IMR-90 (cell line): ENCODE data around the gene TIMM17B. TPM values are rescaled to one million over a fixed set of nuclear protein-coding genes. Genes with fewer than 3 reads are reported as not detected.

Source experiments
- ATAC-seq: fragments of 200-7000 bp; cut with Tn5 transposase; 2 replicates; pipeline ENCODE4 v1.9.1; 2020; ENCODE audit warnings: low read depth, mild to moderate bottlenecking, moderate library complexity
- BruUV-seq: library from RNA; stranded (reverse); fragments of 400-500 nt; replicated peaks from 2 replicates; lab custom pipeline; 2021; lab: Mats Ljungman, UMichigan
- CTCF ChIA-PET: fragments of 300-600 bp; formaldehyde crosslinking; extraction: SDS; loops from one replicate; lab custom pipeline; 2021; ENCODE audit warnings: antibody characterized with exemption; lab: Yijun Ruan, JAX
- POLR2A ChIA-PET: fragments of 300-600 bp; sonication (Branson Sonifier 250); formaldehyde crosslinking; loops from one replicate; lab custom pipeline; 2022; ENCODE audit warnings: antibody characterized with exemption; ENCODE audit not compliant: unreplicated experiment; lab: Charles Lee
- DNase-seq: peaks from one replicate; pipeline ENCODE4 v3.0.0; 2013
- H2AFZ ChIP-seq: replicated peaks from 2 replicates; pipeline ENCODE3; 2013; ENCODE audit warnings: low read length, mild to moderate bottlenecking; ENCODE audit not compliant: poor library complexity
- H2AK5ac ChIP-seq: 2 replicates; pipeline ENCODE4 v1.6.1; 2013; ENCODE audit warnings: low read depth, low read length, inconsistent platforms
- H2AK9ac ChIP-seq: replicated peaks from 2 replicates; pipeline ENCODE3; 2013; ENCODE audit warnings: mild to moderate bottlenecking, low read depth, low read length, moderate library complexity; ENCODE audit not compliant: poor library complexity
- H2BK120ac ChIP-seq: 2 replicates; pipeline ENCODE4 v1.6.1; 2013; ENCODE audit warnings: low read depth, low read length, inconsistent platforms
- H2BK15ac ChIP-seq: 3 replicates; pipeline ENCODE4 v1.6.1; 2013; ENCODE audit warnings: low read depth, low read length, inconsistent platforms
- H2BK20ac ChIP-seq: 2 replicates; pipeline ENCODE4 v1.6.1; 2013; ENCODE audit warnings: low read depth, mild to moderate bottlenecking, inconsistent platforms, low read length, moderate library complexity
- H2BK5ac ChIP-seq: 2 replicates; pipeline ENCODE4 v1.6.1; 2013; ENCODE audit warnings: mild to moderate bottlenecking, low read depth, low read length, inconsistent platforms; ENCODE audit not compliant: poor library complexity, severe bottlenecking
- H3K14ac ChIP-seq: replicated peaks from 2 replicates; pipeline ENCODE4 v1.6.1; 2013; ENCODE audit warnings: low read depth, low read length, inconsistent platforms
- H3K18ac ChIP-seq: 2 replicates; pipeline ENCODE4 v1.6.1; 2013; ENCODE audit warnings: low read depth, low read length, control low read depth
- H3K23ac ChIP-seq: 2 replicates; pipeline ENCODE4 v1.6.1; 2013; ENCODE audit warnings: low read depth, low read length, inconsistent platforms
- H3K27ac ChIP-seq: 2 replicates; pipeline ENCODE4 v1.5.1; 2013; ENCODE audit warnings: mild to moderate bottlenecking, control low read depth, low read length; ENCODE audit not compliant: insufficient read depth
- H3K27me3 ChIP-seq: 2 replicates; pipeline ENCODE4 v1.6.1; 2013; ENCODE audit warnings: low read length; ENCODE audit not compliant: control insufficient read depth, insufficient read depth
- H3K36me3 ChIP-seq: 2 replicates; pipeline ENCODE4 v1.6.1; 2013; ENCODE audit warnings: low read length, mixed read lengths; ENCODE audit not compliant: control insufficient read depth, insufficient read depth
- H3K4ac ChIP-seq: 2 replicates; pipeline ENCODE4 v1.6.1; 2013; ENCODE audit warnings: low read depth, low read length, inconsistent platforms
- H3K4me1 ChIP-seq: 2 replicates; pipeline ENCODE4 v1.6.1; 2013; ENCODE audit warnings: low read length, mixed read lengths; ENCODE audit not compliant: control insufficient read depth, insufficient read depth
- H3K4me2 ChIP-seq: 2 replicates; pipeline ENCODE4 v1.6.1; 2013; ENCODE audit warnings: low read depth, mild to moderate bottlenecking, control low read depth, low read length, moderate library complexity
- H3K4me3 ChIP-seq: 2 replicates; pipeline ENCODE4 v1.5.1; 2013; ENCODE audit warnings: low read depth, mild to moderate bottlenecking, control low read depth, low read length, moderate library complexity; ENCODE audit not compliant: insufficient read depth
- H3K56ac ChIP-seq: 2 replicates; pipeline ENCODE4 v1.6.1; 2013; ENCODE audit warnings: low read length, inconsistent platforms; ENCODE audit not compliant: insufficient read depth; ENCODE audit errors: extremely low read depth
- H3K79me1 ChIP-seq, 2 experiments: 2 replicates each; pipeline ENCODE4 v1.6.1; 2013; ENCODE audit warnings: low read length in 2 of 2, inconsistent platforms in 1 of 2, low read depth in 1 of 2
- H3K9ac ChIP-seq: 2 replicates; pipeline ENCODE4 v1.6.1; 2013; ENCODE audit warnings: low read depth, low read length, control low read depth
- H3K9me1 ChIP-seq: 2 replicates; pipeline ENCODE4 v1.6.1; 2013; ENCODE audit warnings: low read length, inconsistent platforms; ENCODE audit not compliant: insufficient read depth
- H3K9me3 ChIP-seq: 2 replicates; pipeline ENCODE4 v1.6.1; 2013; ENCODE audit warnings: low read length; ENCODE audit not compliant: control insufficient read depth, insufficient read depth
- H4K20me1 ChIP-seq: 2 replicates; pipeline ENCODE4 v1.6.1; 2013; ENCODE audit warnings: low read length, inconsistent platforms; ENCODE audit not compliant: insufficient read depth
- H4K5ac ChIP-seq: 2 replicates; pipeline ENCODE4 v1.6.1; 2013; ENCODE audit warnings: mild to moderate bottlenecking, low read depth, low read length, control low read depth
- H4K8ac ChIP-seq, 2 experiments: 2 replicates each; pipeline ENCODE4 v1.6.1; 2013; ENCODE audit warnings: low read depth in 2 of 2, low read length in 2 of 2, control low read depth in 1 of 2, inconsistent platforms in 1 of 2
- H4K91ac ChIP-seq: 2 replicates; pipeline ENCODE4 v1.6.1; 2013; ENCODE audit warnings: low read depth, low read length, inconsistent platforms; ENCODE audit not compliant: insufficient read depth
- BHLHE40 ChIP-seq: fragments of 150-350 bp; IDR thresholded peaks from 2 replicates; pipeline ENCODE4 v1.6.1; 2016; ENCODE audit warnings: mild to moderate bottlenecking, low read depth, low read length
- CEBPB ChIP-seq: IDR thresholded peaks from 2 replicates; pipeline ENCODE4 v1.6.1; 2012; ENCODE audit warnings: low read depth, low read length, improper control_type of control experiment
- CHD1 ChIP-seq: IDR thresholded peaks from 2 replicates; pipeline ENCODE4 v1.6.1; 2012; ENCODE audit warnings: low read depth, low read length, improper control_type of control experiment
- CTCF ChIP-seq: conservative IDR thresholded peaks from 2 replicates; pipeline ENCODE4 v1.5.1; 2012; ENCODE audit warnings: mild to moderate bottlenecking, low read depth, low read length, improper control_type of control experiment
- ELK1 ChIP-seq: fragments of 150-350 bp; IDR thresholded peaks from 2 replicates; pipeline ENCODE4 v1.6.1; 2016; ENCODE audit warnings: low read depth, mild to moderate bottlenecking, low read length, moderate library complexity, borderline replicate concordance
- MAZ ChIP-seq: IDR thresholded peaks from 2 replicates; pipeline ENCODE4 v1.6.1; 2012; ENCODE audit warnings: low read depth, mild to moderate bottlenecking, low read length, improper control_type of control experiment, moderate library complexity, borderline replicate concordance
- MXI1 ChIP-seq: IDR thresholded peaks from 2 replicates; pipeline ENCODE4 v1.6.1; 2012; ENCODE audit warnings: low read depth, mild to moderate bottlenecking, low read length, moderate library complexity, borderline replicate concordance
- NFE2L2 ChIP-seq: fragments of 150-350 bp; IDR thresholded peaks from 2 replicates; pipeline ENCODE4 v1.6.1; 2016; ENCODE audit warnings: low read depth, mild to moderate bottlenecking, low read length
- POLR2A ChIP-seq: IDR thresholded peaks from 2 replicates; pipeline ENCODE4 v1.6.1; 2012; ENCODE audit warnings: mild to moderate bottlenecking, low read depth, low read length
- RCOR1 ChIP-seq: IDR thresholded peaks from 2 replicates; pipeline ENCODE4 v1.6.1; 2012; ENCODE audit warnings: mild to moderate bottlenecking, low read length, improper control_type of control experiment; ENCODE audit not compliant: insufficient replicate concordance
- RFX5 ChIP-seq: IDR thresholded peaks from 2 replicates; pipeline ENCODE4 v1.8.0; 2012; ENCODE audit warnings: low read depth, mild to moderate bottlenecking, low read length, moderate library complexity
- SMC3 ChIP-seq: fragments of 150-350 bp; IDR thresholded peaks from 2 replicates; pipeline ENCODE4 v1.6.1; 2016; ENCODE audit warnings: low read depth, mild to moderate bottlenecking, antibody characterized with exemption, low read length, moderate library complexity
- WGBS, 2 experiments: methylation state at CpG; one replicate each; pipeline versions ENCODE4 v1.1.5 to v1.1.7; 2013; ENCODE audit warnings: missing lambda C conversion rate in 2 of 2; ENCODE audit not compliant: insufficient read length in 1 of 2; ENCODE audit errors: extremely low coverage in 2 of 2; 5-methylcytosine and 5-hydroxymethylcytosine counted together
- dilution Hi-C: fragments of 300-500 bp; cut with HindIII; formaldehyde crosslinking; loops from one replicate; pipeline ENCODE4 v1.14.3; 2018; ENCODE audit warnings: low sequenced_read_pairs; ENCODE audit not compliant: unreplicated experiment
- in situ Hi-C: fragments of 300-500 bp; cut with MboI; formaldehyde crosslinking; loops from 3 replicates; pipeline ENCODE4 v1.14.3; 2019; ENCODE audit warnings: low sequenced_read_pairs, inconsistent platforms, mixed read lengths
- intact Hi-C: fragments of 100-400 bp; cut with micrococcal nuclease; formaldehyde crosslinking; loops from 2 replicates; pipeline ENCODE4 v1.10.0; 2022
- polyA plus RNA-seq, 3 experiments: library from polyadenylated mRNA; depleted of rRNA; stranded (reverse); fragments of >200 nt; gene quantifications; 2 replicates each; pipeline ENCODE4 v1.2.3, GENCODE V29; 2012; ENCODE audit warnings: low replicate concordance in 1 of 3
- total RNA-seq: library from RNA; depleted of rRNA; stranded (reverse); fragments of >200 nt; gene quantifications from 2 replicates; pipeline ENCODE4 v1.2.3, GENCODE V29; 2012
- TF ChIP-seq, protein P1 (sequence below): fragments of 150-350 bp; IDR thresholded peaks from 2 replicates; pipeline ENCODE4 v1.6.1; 2017; ENCODE audit warnings: mild to moderate bottlenecking, antibody characterized with exemption, low read length, low read depth

TIMM17B gene
- total and polyA plus RNA-seq, 2 of the 4 experiments (the other 2 are of a cell fraction), result 28.7 to 73.6 TPM

- no peak for TF ChIP-seq CEBPB
These were observed 13.4 kb upstream of the TIMM17B start (continued) for GRCh38 chrX:48910926-48911411.

DNA sequence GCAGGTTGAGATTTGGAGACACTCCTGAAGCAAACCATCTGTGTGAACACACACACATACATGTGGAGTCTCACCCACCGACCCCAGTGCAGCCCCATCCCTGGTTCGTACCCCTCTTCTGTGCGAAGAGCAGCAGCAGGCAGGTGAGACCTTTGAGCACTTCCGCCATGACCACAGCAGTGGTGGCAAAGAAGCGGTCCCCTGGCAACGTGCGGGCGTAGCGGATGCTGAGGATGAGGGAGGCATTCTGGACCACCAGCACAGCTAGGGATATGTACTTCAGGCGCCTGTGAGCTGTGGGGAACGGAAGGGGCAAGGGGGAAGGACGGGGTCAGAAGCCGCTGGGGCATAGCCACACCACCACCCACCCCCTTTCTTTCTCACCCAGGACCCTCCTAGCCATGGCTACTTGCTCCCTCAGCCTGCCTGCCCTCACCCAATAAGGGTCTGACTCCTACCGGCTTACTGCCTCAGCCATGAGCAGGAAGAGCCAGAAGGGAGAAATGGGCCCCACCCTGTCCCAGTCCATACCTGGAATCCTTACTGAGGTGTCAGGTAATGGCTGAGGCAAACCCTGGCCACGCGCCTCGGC lies 12.2 kb upstream of the TIMM17B start:
- H3K4ac ChIP-seq, result no peak overlapping the region
- no peak overlapping the region for H3K27ac ChIP-seq
- no peaks in the 10 kb centered on the region; the same call in 1 of the 2 replicates for H3K9me3 ChIP-seq
- H2AK5ac ChIP-seq, result no peak overlapping the region; the same call in 1 of the 2 replicates
- H2AFZ ChIP-seq, result no peak overlapping the region
- BruUV-seq, result no TSS peak
- POLR2A ChIA-PET, result no interaction called here
- no CpG with 5 or more reads among the region's 17 CpGs for WGBS, 2 experiments
- no peak overlapping the region for H3K4me2 ChIP-seq
- H3K27me3 ChIP-seq, result no peaks in the 10 kb centered on the region
- H4K8ac ChIP-seq, result no peak overlapping the region
- H3K23ac ChIP-seq, result no peak overlapping the region
- H3K9me1 ChIP-seq, result peaks cover 3% of the 10 kb centered on the region; the same call in 1 of the 2 replicates
- H2BK120ac ChIP-seq, result no peak overlapping the region
- no peak overlapping the region for H3K4me3 ChIP-seq
- no peak overlapping the region for H2BK15ac ChIP-seq
- CTCF ChIA-PET, result no interaction called here
- no peak overlapping the region for H4K91ac ChIP-seq
- peaks cover 11% of the 10 kb centered on the region; the same call in 1 of the 2 replicates for H3K36me3 ChIP-seq
- H3K56ac ChIP-seq, result no peak overlapping the region
- ATAC-seq (no peak), DNase-seq (no peak)
- H4K5ac ChIP-seq, result no peak overlapping the region
- H3K14ac ChIP-seq, result no peak overlapping the region
- no peak overlapping the region for H2BK20ac ChIP-seq
- in situ Hi-C loops, result no loop called here
- H4K20me1 ChIP-seq, result no peaks in the 10 kb centered on the region; the same call in 1 of the 2 replicates
- dilution Hi-C loops, result no loop called here
- intact Hi-C loops, result no loop called here
- no peak overlapping the region for H3K9ac ChIP-seq
- H3K79me1 ChIP-seq, result peaks cover 13 to 26% of the 10 kb centered on the region in 2 experiments
- H3K4me1 ChIP-seq, result peaks cover 3% of the 10 kb centered on the region; the same call in 1 of the 2 replicates
- no peak overlapping the region for H2AK9ac ChIP-seq
- H3K18ac ChIP-seq, result no peak overlapping the region
- H2BK5ac ChIP-seq, result no peak overlapping the region
- TF ChIP-seq CHD1 (no peak), MXI1 (no peak), CTCF (no peak), CEBPB (no peak), POLR2A (no peak), RCOR1 (no peak), RFX5 (no peak), MAZ (no peak), NFE2L2 (no peak), SMC3 (no peak), BHLHE40 (no peak), ELK1 (no peak)
- TF ChIP-seq, protein P1, sequence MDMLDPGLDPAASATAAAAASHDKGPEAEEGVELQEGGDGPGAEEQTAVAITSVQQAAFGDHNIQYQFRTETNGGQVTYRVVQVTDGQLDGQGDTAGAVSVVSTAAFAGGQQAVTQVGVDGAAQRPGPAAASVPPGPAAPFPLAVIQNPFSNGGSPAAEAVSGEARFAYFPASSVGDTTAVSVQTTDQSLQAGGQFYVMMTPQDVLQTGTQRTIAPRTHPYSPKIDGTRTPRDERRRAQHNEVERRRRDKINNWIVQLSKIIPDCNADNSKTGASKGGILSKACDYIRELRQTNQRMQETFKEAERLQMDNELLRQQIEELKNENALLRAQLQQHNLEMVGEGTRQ, result no peak
